C4-2B (cell line): Measurements from ENCODE around the gene WNK1.

Experiments used
- ZFX ChIP-seq: fragments of 450-650 bp; IDR thresholded peaks from 2 replicates; pipeline ENCODE4 v1.6.1; 2017
- TF ChIP-seq, protein P1 (sequence below): fragments of 450-650 bp; conservative IDR thresholded peaks from 2 replicates; pipeline ENCODE4 v1.5.1; 2017; ENCODE audit warnings: mild to moderate bottlenecking

DNA sequence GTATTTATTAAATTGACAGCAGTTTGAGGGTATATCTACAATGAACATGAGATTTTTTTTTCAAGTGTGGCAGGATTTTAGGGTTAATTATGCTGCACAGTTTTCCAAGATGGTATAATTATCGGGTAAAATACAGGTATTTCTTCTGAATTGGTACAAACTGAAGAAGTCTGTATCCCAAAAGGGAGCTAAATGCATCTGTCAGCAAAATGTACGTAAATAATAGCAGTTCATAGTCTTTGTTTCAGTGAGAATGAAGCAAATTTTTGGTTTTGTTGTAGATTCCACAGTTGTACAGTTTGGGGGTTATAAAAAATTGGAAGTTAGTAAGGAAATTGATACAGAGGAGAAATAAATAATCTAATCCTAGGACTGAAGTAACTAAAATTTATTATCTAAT lies 133.8 kb downstream of the WNK1 start:
- TF ChIP-seq, protein P1, sequence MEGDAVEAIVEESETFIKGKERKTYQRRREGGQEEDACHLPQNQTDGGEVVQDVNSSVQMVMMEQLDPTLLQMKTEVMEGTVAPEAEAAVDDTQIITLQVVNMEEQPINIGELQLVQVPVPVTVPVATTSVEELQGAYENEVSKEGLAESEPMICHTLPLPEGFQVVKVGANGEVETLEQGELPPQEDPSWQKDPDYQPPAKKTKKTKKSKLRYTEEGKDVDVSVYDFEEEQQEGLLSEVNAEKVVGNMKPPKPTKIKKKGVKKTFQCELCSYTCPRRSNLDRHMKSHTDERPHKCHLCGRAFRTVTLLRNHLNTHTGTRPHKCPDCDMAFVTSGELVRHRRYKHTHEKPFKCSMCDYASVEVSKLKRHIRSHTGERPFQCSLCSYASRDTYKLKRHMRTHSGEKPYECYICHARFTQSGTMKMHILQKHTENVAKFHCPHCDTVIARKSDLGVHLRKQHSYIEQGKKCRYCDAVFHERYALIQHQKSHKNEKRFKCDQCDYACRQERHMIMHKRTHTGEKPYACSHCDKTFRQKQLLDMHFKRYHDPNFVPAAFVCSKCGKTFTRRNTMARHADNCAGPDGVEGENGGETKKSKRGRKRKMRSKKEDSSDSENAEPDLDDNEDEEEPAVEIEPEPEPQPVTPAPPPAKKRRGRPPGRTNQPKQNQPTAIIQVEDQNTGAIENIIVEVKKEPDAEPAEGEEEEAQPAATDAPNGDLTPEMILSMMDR = no peak
- TF ChIP-seq ZFX = no peak
